Nephron (organoid): ENCODE data around the gene DIP2B.
A peak's percentile ranks its signal among the peaks of the same experiment; 100 is the strongest.
"Not testable (repeated sequence)": the region's sequence is repeated elsewhere in the genome, so short reads cannot be mapped to it uniquely, and the experiment has no call there.

Experiments used
- H3K27ac Mint-ChIP-seq, 3 experiments: 2 replicates each; pipeline ENCODE4 v1.8.0; 2020; ENCODE audit warnings: mixed read lengths in 3 of 3, mild to moderate bottlenecking in 2 of 3, moderate library complexity in 1 of 3
- H3K27me3 Mint-ChIP-seq: 2 replicates; pipeline ENCODE4 v1.8.0; 2021; ENCODE audit warnings: low read depth, mild to moderate bottlenecking, moderate library complexity, mixed read lengths
- H3K36me3 Mint-ChIP-seq: 2 replicates; pipeline ENCODE4 v1.8.0; 2020; ENCODE audit warnings: low read depth, mixed read lengths
- H3K4me1 Mint-ChIP-seq: 2 replicates; pipeline ENCODE4 v1.8.0; 2020; ENCODE audit warnings: mixed read lengths
- H3K4me3 Mint-ChIP-seq, 3 experiments: 2 replicates each; pipeline ENCODE4 v1.8.0; 2020; ENCODE audit warnings: mild to moderate bottlenecking in 3 of 3, mixed read lengths in 3 of 3, moderate library complexity in 2 of 3
- H3K9me3 Mint-ChIP-seq: 2 replicates; pipeline ENCODE4 v1.8.0; 2020; ENCODE audit warnings: mixed read lengths
- TF ChIP-seq, protein P1 (sequence below), 3 experiments: fragments of 200-600 bp; sonication (generic); IDR thresholded peaks; one replicate each; pipeline ENCODE4 v1.5.0; 2021; ENCODE audit warnings: antibody characterized with exemption in 3 of 3; ENCODE audit not compliant: unreplicated experiment in 3 of 3

The DIP2B gene

DNA sequence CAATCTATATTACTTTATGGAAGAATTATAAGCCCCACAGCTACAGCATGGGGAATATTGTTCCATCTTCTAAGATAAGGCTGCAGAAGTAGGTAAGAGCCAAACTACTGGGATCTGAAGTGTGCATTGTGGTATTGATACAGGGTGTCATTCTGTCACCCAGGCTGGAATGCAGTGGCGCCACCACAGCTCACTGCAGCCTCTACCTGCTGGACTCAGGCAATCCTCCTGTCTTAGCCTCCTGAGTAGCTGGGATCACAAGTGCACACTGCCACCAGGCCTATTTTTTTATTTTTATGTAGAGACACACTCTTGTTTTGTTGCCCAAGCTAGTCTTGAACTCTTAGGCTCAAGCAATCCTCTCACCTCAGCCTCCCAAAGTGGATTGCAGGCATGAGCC, 21.3 kb upstream of the DIP2B start:
- no peak overlapping the region for H3K27ac Mint-ChIP-seq
- H3K4me3 Mint-ChIP-seq: no peak overlapping the region
- H3K9me3 Mint-ChIP-seq: no peaks in the 10 kb centered on the region
- no peaks in the 10 kb centered on the region for H3K4me1 Mint-ChIP-seq
- H3K36me3 Mint-ChIP-seq: no peaks in the 10 kb centered on the region
- H3K27me3 Mint-ChIP-seq: peaks cover 4% of the 10 kb centered on the region
- TF ChIP-seq, protein P1, sequence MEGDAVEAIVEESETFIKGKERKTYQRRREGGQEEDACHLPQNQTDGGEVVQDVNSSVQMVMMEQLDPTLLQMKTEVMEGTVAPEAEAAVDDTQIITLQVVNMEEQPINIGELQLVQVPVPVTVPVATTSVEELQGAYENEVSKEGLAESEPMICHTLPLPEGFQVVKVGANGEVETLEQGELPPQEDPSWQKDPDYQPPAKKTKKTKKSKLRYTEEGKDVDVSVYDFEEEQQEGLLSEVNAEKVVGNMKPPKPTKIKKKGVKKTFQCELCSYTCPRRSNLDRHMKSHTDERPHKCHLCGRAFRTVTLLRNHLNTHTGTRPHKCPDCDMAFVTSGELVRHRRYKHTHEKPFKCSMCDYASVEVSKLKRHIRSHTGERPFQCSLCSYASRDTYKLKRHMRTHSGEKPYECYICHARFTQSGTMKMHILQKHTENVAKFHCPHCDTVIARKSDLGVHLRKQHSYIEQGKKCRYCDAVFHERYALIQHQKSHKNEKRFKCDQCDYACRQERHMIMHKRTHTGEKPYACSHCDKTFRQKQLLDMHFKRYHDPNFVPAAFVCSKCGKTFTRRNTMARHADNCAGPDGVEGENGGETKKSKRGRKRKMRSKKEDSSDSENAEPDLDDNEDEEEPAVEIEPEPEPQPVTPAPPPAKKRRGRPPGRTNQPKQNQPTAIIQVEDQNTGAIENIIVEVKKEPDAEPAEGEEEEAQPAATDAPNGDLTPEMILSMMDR (IDR thresholded peaks at IDR 0.05; ENCODE audit: unreplicated experiment in 3 of 3): no peak

- Mint-ChIP-seq H3K4me3 (no peak overlapping the region), H3K36me3 (no peaks in the 10 kb centered on the region), H3K4me1 (no peaks in the 10 kb centered on the region), H3K9me3 (peaks cover 17% of the 10 kb centered on the region), H3K27ac (no peak overlapping the region), H3K27me3 (peaks cover 4% of the 10 kb centered on the region)
- TF ChIP-seq, protein P1 (IDR thresholded peaks at IDR 0.05; ENCODE audit: unreplicated experiment in 3 of 3): no peak
Measured at GRCh38 chr12:50488801-50489200, 16.0 kb upstream of the DIP2B start.

GRCh38 chr12:50498119-50498518, 6.7 kb upstream of the DIP2B start:
- not testable (repeated sequence) for H3K4me1 Mint-ChIP-seq, H3K4me3 Mint-ChIP-seq, H3K27me3 Mint-ChIP-seq, H3K27ac Mint-ChIP-seq
- peaks cover 52% of the 10 kb centered on the region for H3K9me3 Mint-ChIP-seq
- peaks cover 13% of the 10 kb centered on the region for H3K36me3 Mint-ChIP-seq

DNA sequence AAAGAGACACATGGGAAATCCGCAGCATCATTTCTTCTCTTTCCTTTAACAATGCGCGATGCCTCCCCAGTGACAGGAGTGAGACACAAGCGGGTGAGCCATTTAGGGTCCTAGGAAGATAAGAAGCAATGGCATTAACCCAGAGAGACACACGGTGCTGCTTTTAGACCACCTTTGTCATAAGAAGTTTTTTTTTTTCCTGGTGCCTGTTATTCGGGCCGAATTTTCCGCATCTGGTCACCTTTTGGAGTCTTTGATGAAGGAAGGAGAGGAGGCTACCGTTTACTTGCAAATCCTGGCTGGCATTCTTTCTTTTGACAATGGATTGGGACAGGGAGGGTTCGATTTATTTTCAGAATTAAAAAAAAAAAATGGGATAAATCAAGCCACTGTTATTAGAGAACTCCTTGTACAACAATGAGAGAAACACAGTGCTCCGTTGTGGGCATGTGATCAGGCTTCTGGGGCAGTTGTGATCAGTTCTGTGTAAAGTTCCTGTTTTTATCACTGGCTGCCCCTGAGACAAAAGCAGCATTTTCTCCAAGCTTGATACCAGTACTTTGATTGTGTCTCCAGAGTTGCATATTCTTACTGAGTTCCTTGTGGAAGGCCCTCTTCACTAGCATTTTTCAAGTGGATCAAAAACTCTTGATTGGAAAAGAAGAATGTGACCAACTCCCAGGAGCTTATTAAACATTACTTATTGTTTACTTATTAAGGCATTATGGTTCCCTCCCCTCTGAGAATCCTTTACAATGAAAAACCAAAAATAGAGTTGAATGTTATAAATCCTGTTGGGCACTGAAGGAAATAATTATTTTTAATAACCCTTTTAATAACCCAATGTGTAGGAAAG, 1.1 kb downstream of the DIP2B start:
- Mint-ChIP-seq H3K27me3 (no peaks in the 10 kb centered on the region), H3K4me1 (peaks cover 42% of the 10 kb centered on the region), H3K27ac (peak overlapping the region; percentile 91 to 98 (median 96)), H3K9me3 (peaks cover 1% of the 10 kb centered on the region), H3K4me3 (peak overlapping the region; percentile 94 to 99 (median 99)), H3K36me3 (no peaks in the 10 kb centered on the region)
- TF ChIP-seq, protein P1 (IDR thresholded peaks at IDR 0.05; ENCODE audit: unreplicated experiment in 3 of 3): no peak

DNA sequence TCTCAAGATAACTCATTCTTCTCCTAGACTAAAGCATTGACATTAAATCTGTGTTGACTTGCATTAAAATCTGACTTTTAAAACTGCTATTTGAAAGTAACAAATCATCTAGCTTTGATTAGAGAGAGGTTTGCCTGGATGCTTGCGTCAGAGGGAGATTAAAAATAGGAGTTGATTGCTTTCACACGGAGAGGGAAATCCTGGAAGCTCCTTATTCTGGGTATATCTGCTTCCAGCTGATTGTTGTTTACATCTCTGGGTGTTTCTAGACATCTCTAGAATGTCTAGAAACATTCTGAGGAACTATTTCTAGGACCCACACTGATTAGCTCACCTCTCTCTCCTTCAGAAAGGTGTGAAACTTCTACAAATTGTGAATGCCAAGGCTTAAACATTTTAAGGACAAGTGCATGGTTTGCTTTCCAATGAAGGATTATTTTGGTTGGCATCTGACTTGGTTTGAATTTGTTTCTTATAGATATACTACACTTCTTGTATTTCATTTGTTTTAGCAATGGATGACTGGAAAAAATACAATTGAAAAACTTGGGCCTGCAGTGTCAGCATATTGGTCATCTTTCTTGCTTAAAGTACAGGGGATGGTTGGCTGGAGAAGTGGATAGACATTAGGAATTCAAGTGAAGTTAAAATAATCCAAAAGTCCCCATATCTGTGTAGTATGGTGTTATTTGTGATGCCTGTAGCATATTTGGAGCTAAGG, 2.1 kb downstream of the DIP2B start:
- H3K4me1 Mint-ChIP-seq: peaks cover 42% of the 10 kb centered on the region
- no peaks in the 10 kb centered on the region for H3K36me3 Mint-ChIP-seq
- no peaks in the 10 kb centered on the region for H3K9me3 Mint-ChIP-seq
- H3K27me3 Mint-ChIP-seq: no peaks in the 10 kb centered on the region
- peak overlapping the region; percentile 91 to 98 (median 96) for H3K27ac Mint-ChIP-seq
- H3K4me3 Mint-ChIP-seq: peak overlapping the region; percentile 94 to 99 (median 99)
- TF ChIP-seq, protein P1 (IDR thresholded peaks at IDR 0.05; ENCODE audit: unreplicated experiment in 3 of 3): no peak

GRCh38 chr12:50507474-50507838, 2.7 kb downstream of the DIP2B start:
- no peaks in the 10 kb centered on the region for H3K9me3 Mint-ChIP-seq
- H3K4me3 Mint-ChIP-seq: peak overlapping the region; percentile 94 to 99 (median 99)
- H3K4me1 Mint-ChIP-seq: peaks cover 42% of the 10 kb centered on the region
- no peaks in the 10 kb centered on the region for H3K36me3 Mint-ChIP-seq
- peak overlapping the region; percentile 91 to 98 (median 96) for H3K27ac Mint-ChIP-seq
- TF ChIP-seq, protein P1 (IDR thresholded peaks at IDR 0.05; ENCODE audit: unreplicated experiment in 3 of 3): no peak
- H3K27me3 Mint-ChIP-seq: no peaks in the 10 kb centered on the region
